Kidney epithelial cell (primary cell): Measurements from ENCODE around the gene PDZD7. TPM values are rescaled to one million over a fixed set of nuclear protein-coding genes. Genes with fewer than 3 reads are reported as not detected.
A peak's percentile ranks its signal among the peaks of the same experiment; 100 is the strongest.

Experiments
- DNase-seq: peaks from one replicate; pipeline ENCODE4 v3.0.0-alpha.2; 2010; ENCODE audit warnings: low read depth
- H3K27me3 ChIP-seq: 2 replicates; pipeline ENCODE4 v1.6.0; 2011; ENCODE audit warnings: low read length; ENCODE audit not compliant: control insufficient read depth, insufficient read depth
- H3K36me3 ChIP-seq: 2 replicates; pipeline ENCODE4 v1.5.1; 2011; ENCODE audit warnings: low read length; ENCODE audit not compliant: control insufficient read depth, insufficient read depth
- H3K4me3 ChIP-seq: 2 replicates; pipeline ENCODE4 v1.5.1; 2011; ENCODE audit warnings: low read depth, mild to moderate bottlenecking, control low read depth, low read length
- CTCF ChIP-seq: IDR thresholded peaks from 2 replicates; pipeline ENCODE4 v1.5.1; 2011; ENCODE audit warnings: mild to moderate bottlenecking, moderate library complexity, low read length, control low read depth, inconsistent platforms; ENCODE audit not compliant: insufficient read depth, poor library complexity, severe bottlenecking
- total RNA-seq: library from RNA; depleted of rRNA; stranded (reverse); fragments of >200 nt; gene quantifications from 2 replicates; pipeline ENCODE4 v1.2.3, GENCODE V29; 2015

PDZD7 gene
- total RNA-seq, 1 donor from 2014 or later: 3.5 TPM

- no peaks in the 10 kb centered on the region for H3K27me3 ChIP-seq
- DNase-seq: no peak
- peak overlapping the region; percentile 96 for H3K4me3 ChIP-seq
- no peak for TF ChIP-seq CTCF
- H3K36me3 ChIP-seq: peaks cover 2% of the 10 kb centered on the region
Observed at GRCh38 chr10:100987685-100988049, 43.3 kb downstream of the PDZD7 start.

DNA sequence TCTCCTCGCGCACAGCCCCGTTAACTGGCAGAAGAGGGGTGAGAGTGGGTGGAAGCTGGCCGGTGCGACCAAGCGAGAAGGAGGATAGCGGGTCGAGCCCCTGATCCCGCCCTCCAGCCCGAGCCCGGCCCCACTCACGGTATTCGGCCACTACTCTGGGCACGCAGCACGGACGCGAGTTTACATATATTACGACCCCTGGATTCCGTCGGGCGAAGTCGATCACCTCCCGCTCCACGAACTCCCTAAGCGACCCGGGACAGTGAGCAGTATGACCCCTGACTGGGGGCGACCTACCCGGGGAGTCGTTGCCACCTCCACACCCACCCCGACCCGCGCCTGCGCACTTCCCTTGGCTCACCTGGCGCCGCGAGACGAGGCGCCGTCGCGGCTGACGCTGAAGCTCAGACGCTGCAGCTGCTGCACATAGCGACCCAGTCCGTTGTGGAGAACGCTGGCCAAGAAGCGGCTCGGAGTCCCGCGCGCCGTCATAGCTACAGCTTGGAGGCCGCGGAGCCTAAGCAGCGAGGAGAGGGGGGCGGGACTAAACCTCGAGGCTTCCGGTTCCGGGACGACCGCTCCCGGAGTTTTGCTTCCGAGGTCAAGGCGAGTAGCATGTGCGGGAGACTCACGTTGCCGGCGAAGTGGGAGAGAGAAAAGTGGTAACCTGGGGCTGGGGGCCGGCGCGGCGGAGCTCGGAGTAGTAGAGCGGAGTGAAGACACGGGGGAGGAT, 43.8 kb downstream of the PDZD7 start, which contains the start of the genes MRPL43 and TWNK:
MRPL43 (minus strand) TSS at position 546 of the 733 bp plus-strand sequence; CDS start at position 492, 54 bp downstream.
TWNK (plus strand) TSS at position 592 of the 733 bp plus-strand sequence. CDS start 668 bp downstream, outside the sequence.
- Histone ChIP-seq H3K27me3 (no peaks in the 10 kb centered on the region), H3K36me3 (peaks cover 2% of the 10 kb centered on the region), H3K4me3 (peak within 1 kb of the TSS; percentile 96)
- DNase-seq: no peak
- no peak for TF ChIP-seq CTCF

- TF ChIP-seq CTCF: no peak
- peak overlapping the region; percentile 96 for H3K4me3 ChIP-seq
- DNase-seq: no peak
- peaks cover 2% of the 10 kb centered on the region for H3K36me3 ChIP-seq
- H3K27me3 ChIP-seq: no peaks in the 10 kb centered on the region
Observed at GRCh38 chr10:100986623-100986951, 44.3 kb downstream of the PDZD7 start.

- TF ChIP-seq CTCF: no peak
- H3K36me3 ChIP-seq: peaks cover 2% of the 10 kb centered on the region
- DNase-seq: no peak
- H3K4me3 ChIP-seq: no peak overlapping the region
- no peaks in the 10 kb centered on the region for H3K27me3 ChIP-seq
Observed at GRCh38 chr10:100985336-100985735, 45.6 kb downstream of the PDZD7 start.

DNA sequence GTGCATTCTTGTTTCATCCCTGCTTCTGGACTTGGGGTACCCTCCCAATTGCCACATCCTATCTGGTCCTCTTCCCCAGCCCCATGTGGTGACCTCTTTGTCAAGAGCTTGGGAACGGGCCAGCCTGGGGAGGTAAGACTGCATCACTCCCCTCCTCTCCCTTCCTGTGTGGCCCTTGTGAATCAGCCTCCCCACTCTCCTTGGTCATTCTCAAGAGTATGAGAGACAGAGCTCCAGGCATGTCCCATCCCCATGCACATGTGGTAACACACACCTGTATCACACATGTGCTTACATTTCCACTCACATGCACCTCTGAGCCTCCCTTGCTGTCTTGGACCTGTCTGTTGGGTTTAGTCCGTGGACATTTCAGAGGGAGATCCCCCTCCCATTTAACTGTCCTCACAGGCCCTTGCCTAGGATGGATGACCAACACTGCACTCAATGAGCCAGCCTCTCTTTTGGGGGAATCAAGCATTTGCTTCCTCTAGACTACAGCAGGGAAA, 46.2 kb downstream of the PDZD7 start:
- peaks cover 1% of the 10 kb centered on the region for H3K36me3 ChIP-seq
- TF ChIP-seq CTCF: no peak
- DNase-seq: no peak
- no peak overlapping the region for H3K4me3 ChIP-seq
- H3K27me3 ChIP-seq: no peaks in the 10 kb centered on the region
